GM23338 (cell line): ENCODE measurements around the gene MGAT5.

ENCODE experiments used
- CREB1 ChIP-seq: fragments of 250-450 bp; sonication (Bioruptor Pico); IDR thresholded peaks from 2 replicates; pipeline ENCODE4 v1.5.0; 2020; ENCODE audit warnings: low read depth, mild to moderate bottlenecking, moderate library complexity
- EZH2 ChIP-seq: fragments of 200-600 bp; sonication (generic); IDR thresholded peaks from one replicate; pipeline ENCODE4 v1.8.0; 2017; ENCODE audit warnings: antibody characterized with exemption, mild to moderate bottlenecking, low read depth; ENCODE audit not compliant: unreplicated experiment
- EZH2phosphoT487 ChIP-seq: fragments of 200-600 bp; sonication (generic); IDR thresholded peaks from one replicate; pipeline ENCODE4 v1.8.1; 2018; ENCODE audit warnings: antibody characterized with exemption; ENCODE audit not compliant: unreplicated experiment
- JUNB ChIP-seq: IDR thresholded peaks from one replicate; pipeline ENCODE4 v1.6.1; 2016; ENCODE audit warnings: antibody characterized with exemption; ENCODE audit not compliant: unreplicated experiment
- NANOG ChIP-seq: IDR thresholded peaks from 2 replicates; pipeline ENCODE4 v1.6.1; 2016; ENCODE audit warnings: antibody characterized with exemption, borderline replicate concordance
- POLR2AphosphoS5 ChIP-seq: IDR thresholded peaks from 2 replicates; pipeline ENCODE4 v1.6.1; 2016; ENCODE audit warnings: antibody characterized with exemption, low read depth
- ZNF114 ChIP-seq: fragments of 250-450 bp; sonication (Bioruptor Pico); IDR thresholded peaks from 2 replicates; pipeline ENCODE4 v1.5.0; 2020; ENCODE audit warnings: mild to moderate bottlenecking, moderate library complexity
- TF ChIP-seq, protein P1 (sequence below), 2 experiments: fragments of 200-600 bp in 1 of 2; sonication (generic) in 1 of 2; conservative IDR thresholded peaks; 2 replicates each; pipeline versions ENCODE4 v1.5.1 to v1.6.1; 2016 to 2017; ENCODE audit warnings: antibody characterized with exemption in 2 of 2, low read depth in 2 of 2, mild to moderate bottlenecking in 2 of 2, moderate library complexity in 1 of 2
- TF ChIP-seq, protein P2 (sequence below): IDR thresholded peaks from one replicate; pipeline ENCODE4 v1.6.1; 2018; ENCODE audit warnings: antibody characterized with exemption; ENCODE audit not compliant: unreplicated experiment
- TF ChIP-seq, protein P3 (sequence below): fragments of 250-450 bp; sonication (Bioruptor Pico); IDR thresholded peaks from 2 replicates; pipeline ENCODE4 v1.5.0; 2020; ENCODE audit warnings: mild to moderate bottlenecking, moderate library complexity

DNA sequence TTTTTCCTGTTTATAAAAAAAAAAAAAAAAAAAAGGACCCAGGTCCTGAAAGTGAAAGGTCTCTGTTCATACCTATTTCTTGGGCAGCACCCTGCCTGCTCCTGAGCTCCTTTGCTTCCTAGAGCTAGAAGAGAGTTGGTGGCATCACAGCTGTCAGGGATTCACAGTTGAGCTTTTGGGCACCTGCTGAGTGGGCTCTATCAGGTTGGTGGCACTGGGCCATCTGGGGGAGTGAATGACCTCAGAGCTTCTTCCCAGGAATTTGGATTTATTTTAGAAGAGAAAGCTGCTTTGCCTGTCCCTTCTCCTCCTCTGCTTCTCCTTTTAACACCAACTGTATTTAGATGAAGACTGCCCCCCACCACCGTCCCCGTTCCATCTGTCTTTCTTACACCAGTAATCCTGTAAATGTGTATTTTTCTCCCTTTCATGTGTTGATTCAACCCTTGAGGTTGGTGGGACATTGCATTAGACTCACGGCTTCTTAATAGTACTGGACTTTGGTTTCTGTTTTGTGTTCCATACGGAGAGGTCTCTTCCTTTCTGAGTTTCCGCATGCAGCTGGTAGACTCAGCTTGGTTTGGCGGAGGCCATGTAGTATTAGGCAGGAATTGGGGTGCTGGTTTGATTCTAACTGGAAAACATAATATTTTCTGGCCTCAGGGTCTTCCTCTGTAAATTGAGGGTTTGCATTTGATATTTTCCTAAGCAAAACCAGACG, 7.6 kb upstream of the MGAT5 start:
- no peak for TF ChIP-seq EZH2
- TF ChIP-seq, protein P1, sequence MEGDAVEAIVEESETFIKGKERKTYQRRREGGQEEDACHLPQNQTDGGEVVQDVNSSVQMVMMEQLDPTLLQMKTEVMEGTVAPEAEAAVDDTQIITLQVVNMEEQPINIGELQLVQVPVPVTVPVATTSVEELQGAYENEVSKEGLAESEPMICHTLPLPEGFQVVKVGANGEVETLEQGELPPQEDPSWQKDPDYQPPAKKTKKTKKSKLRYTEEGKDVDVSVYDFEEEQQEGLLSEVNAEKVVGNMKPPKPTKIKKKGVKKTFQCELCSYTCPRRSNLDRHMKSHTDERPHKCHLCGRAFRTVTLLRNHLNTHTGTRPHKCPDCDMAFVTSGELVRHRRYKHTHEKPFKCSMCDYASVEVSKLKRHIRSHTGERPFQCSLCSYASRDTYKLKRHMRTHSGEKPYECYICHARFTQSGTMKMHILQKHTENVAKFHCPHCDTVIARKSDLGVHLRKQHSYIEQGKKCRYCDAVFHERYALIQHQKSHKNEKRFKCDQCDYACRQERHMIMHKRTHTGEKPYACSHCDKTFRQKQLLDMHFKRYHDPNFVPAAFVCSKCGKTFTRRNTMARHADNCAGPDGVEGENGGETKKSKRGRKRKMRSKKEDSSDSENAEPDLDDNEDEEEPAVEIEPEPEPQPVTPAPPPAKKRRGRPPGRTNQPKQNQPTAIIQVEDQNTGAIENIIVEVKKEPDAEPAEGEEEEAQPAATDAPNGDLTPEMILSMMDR (conservative IDR thresholded peaks at IDR 0.05; ENCODE audit: low read depth in 2 of 2): no peak
- TF ChIP-seq NANOG: no peak
- no peak for TF ChIP-seq CREB1 (CRISPR knock-in tag)
- no peak for TF ChIP-seq EZH2phosphoT487
- TF ChIP-seq, protein P2, sequence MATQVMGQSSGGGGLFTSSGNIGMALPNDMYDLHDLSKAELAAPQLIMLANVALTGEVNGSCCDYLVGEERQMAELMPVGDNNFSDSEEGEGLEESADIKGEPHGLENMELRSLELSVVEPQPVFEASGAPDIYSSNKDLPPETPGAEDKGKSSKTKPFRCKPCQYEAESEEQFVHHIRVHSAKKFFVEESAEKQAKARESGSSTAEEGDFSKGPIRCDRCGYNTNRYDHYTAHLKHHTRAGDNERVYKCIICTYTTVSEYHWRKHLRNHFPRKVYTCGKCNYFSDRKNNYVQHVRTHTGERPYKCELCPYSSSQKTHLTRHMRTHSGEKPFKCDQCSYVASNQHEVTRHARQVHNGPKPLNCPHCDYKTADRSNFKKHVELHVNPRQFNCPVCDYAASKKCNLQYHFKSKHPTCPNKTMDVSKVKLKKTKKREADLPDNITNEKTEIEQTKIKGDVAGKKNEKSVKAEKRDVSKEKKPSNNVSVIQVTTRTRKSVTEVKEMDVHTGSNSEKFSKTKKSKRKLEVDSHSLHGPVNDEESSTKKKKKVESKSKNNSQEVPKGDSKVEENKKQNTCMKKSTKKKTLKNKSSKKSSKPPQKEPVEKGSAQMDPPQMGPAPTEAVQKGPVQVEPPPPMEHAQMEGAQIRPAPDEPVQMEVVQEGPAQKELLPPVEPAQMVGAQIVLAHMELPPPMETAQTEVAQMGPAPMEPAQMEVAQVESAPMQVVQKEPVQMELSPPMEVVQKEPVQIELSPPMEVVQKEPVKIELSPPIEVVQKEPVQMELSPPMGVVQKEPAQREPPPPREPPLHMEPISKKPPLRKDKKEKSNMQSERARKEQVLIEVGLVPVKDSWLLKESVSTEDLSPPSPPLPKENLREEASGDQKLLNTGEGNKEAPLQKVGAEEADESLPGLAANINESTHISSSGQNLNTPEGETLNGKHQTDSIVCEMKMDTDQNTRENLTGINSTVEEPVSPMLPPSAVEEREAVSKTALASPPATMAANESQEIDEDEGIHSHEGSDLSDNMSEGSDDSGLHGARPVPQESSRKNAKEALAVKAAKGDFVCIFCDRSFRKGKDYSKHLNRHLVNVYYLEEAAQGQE: no peak
- no peak for TF ChIP-seq JUNB
- TF ChIP-seq POLR2AphosphoS5: no peak
- TF ChIP-seq, protein P3, sequence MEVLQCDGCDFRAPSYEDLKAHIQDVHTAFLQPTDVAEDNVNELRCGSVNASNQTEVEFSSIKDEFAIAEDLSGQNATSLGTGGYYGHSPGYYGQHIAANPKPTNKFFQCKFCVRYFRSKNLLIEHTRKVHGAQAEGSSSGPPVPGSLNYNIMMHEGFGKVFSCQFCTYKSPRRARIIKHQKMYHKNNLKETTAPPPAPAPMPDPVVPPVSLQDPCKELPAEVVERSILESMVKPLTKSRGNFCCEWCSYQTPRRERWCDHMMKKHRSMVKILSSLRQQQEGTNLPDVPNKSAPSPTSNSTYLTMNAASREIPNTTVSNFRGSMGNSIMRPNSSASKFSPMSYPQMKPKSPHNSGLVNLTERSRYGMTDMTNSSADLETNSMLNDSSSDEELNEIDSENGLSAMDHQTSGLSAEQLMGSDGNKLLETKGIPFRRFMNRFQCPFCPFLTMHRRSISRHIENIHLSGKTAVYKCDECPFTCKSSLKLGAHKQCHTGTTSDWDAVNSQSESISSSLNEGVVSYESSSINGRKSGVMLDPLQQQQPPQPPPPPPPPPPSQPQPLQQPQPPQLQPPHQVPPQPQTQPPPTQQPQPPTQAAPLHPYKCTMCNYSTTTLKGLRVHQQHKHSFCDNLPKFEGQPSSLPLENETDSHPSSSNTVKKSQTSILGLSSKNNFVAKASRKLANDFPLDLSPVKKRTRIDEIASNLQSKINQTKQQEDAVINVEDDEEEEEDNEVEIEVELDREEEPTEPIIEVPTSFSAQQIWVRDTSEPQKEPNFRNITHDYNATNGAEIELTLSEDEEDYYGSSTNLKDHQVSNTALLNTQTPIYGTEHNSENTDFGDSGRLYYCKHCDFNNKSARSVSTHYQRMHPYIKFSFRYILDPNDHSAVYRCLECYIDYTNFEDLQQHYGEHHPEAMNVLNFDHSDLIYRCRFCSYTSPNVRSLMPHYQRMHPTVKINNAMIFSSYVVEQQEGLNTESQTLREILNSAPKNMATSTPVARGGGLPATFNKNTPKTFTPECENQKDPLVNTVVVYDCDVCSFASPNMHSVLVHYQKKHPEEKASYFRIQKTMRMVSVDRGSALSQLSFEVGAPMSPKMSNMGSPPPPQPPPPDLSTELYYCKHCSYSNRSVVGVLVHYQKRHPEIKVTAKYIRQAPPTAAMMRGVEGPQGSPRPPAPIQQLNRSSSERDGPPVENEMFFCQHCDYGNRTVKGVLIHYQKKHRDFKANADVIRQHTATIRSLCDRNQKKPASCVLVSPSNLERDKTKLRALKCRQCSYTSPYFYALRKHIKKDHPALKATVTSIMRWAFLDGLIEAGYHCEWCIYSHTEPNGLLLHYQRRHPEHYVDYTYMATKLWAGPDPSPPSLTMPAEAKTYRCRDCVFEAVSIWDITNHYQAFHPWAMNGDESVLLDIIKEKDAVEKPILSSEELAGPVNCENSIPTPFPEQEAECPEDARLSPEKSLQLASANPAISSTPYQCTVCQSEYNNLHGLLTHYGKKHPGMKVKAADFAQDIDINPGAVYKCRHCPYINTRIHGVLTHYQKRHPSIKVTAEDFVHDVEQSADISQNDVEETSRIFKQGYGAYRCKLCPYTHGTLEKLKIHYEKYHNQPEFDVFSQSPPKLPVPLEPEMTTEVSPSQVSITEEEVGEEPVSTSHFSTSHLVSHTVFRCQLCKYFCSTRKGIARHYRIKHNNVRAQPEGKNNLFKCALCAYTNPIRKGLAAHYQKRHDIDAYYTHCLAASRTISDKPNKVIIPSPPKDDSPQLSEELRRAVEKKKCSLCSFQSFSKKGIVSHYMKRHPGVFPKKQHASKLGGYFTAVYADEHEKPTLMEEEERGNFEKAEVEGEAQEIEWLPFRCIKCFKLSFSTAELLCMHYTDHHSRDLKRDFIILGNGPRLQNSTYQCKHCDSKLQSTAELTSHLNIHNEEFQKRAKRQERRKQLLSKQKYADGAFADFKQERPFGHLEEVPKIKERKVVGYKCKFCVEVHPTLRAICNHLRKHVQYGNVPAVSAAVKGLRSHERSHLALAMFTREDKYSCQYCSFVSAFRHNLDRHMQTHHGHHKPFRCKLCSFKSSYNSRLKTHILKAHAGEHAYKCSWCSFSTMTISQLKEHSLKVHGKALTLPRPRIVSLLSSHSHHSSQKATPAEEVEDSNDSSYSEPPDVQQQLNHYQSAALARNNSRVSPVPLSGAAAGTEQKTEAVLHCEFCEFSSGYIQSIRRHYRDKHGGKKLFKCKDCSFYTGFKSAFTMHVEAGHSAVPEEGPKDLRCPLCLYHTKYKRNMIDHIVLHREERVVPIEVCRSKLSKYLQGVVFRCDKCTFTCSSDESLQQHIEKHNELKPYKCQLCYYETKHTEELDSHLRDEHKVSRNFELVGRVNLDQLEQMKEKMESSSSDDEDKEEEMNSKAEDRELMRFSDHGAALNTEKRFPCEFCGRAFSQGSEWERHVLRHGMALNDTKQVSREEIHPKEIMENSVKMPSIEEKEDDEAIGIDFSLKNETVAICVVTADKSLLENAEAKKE (CRISPR knock-in tag): no peak
- TF ChIP-seq ZNF114 (CRISPR knock-in tag): no peak
